Measurements from ENCODE around the gene LATS1.

DNA sequence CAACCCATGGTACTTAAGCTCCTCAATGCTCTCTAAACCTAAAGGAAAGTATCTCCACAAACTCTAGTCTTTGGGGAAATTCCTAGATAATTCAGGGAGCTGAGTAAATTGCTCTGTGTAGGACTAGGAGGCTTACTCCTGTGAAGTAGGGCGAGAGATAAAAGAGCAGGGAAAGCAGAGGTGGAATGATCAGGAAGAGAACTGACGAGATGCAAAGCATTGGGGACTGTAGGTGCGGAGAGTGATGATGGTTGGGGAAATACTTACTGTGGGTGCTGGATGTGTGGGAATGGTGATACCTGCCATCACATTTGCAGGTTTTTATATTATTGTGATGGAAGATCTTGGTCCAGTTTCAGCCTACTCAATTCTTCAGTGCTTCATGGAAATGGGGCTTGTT is 1.6 kb upstream of the LATS1 start:
- no peak for TF ChIP-seq ZNF384 (IDR thresholded peaks at IDR 0.05)
- TF ChIP-seq SUZ12 (IDR thresholded peaks at IDR 0.05), result no peak
- no peak for TF ChIP-seq HDGF (IDR thresholded peaks at IDR 0.05; ENCODE audit: borderline replicate concordance)

Measured in HEK293T (cell line).